AG04450 (cell line): ENCODE results near the gene SPNS3. TPM values are rescaled to one million over a fixed set of nuclear protein-coding genes. Genes with fewer than 3 reads are reported as not detected.

Experiments used
- CTCF ChIA-PET: fragments of 300-600, 350-600 bp; formaldehyde crosslinking; extraction: SDS; loops from one replicate; lab custom pipeline; 2022; ENCODE audit warnings: antibody characterized with exemption, inconsistent platforms; lab: Charles Lee
- POLR2A ChIA-PET: fragments of 350-600 bp; formaldehyde crosslinking; extraction: SDS; loops from one replicate; lab custom pipeline; 2021; ENCODE audit warnings: antibody characterized with exemption, inconsistent platforms; lab: Yijun Ruan, JAX
- DNase-seq: peaks from one replicate; pipeline ENCODE4 v3.0.0-alpha.2; 2011; ENCODE audit warnings: low read depth, low spot score
- H3K27ac ChIP-seq: one replicate; pipeline ENCODE4 v1.5.1; 2012; ENCODE audit warnings: low read depth, low read length, control low read depth
- H3K27me3 ChIP-seq: one replicate; pipeline ENCODE4 v1.6.0; 2012; ENCODE audit warnings: low read length; ENCODE audit not compliant: control insufficient read depth, insufficient read depth
- H3K4me3 ChIP-seq: 2 replicates; pipeline ENCODE4 v1.5.1; 2011; ENCODE audit warnings: mild to moderate bottlenecking, low read depth, low read length, control low read depth
- H3K9me3 ChIP-seq: 2 replicates; pipeline ENCODE4 v1.5.1; 2012; ENCODE audit warnings: low read length; ENCODE audit not compliant: control insufficient read depth, insufficient read depth
- polyA plus RNA-seq: library from polyadenylated mRNA; depleted of rRNA; stranded (reverse); fragments of >200 nt; gene quantifications from 2 replicates; pipeline ENCODE4 v1.2.3, GENCODE V29; 2011
- TF ChIP-seq, protein P1 (sequence below): IDR thresholded peaks from 2 replicates; pipeline ENCODE4 v1.5.1; 2011; ENCODE audit warnings: low read depth, low read length, control low read depth, inconsistent platforms

The SPNS3 gene
- polyA plus RNA-seq, 1 experiment = not detected

DNA sequence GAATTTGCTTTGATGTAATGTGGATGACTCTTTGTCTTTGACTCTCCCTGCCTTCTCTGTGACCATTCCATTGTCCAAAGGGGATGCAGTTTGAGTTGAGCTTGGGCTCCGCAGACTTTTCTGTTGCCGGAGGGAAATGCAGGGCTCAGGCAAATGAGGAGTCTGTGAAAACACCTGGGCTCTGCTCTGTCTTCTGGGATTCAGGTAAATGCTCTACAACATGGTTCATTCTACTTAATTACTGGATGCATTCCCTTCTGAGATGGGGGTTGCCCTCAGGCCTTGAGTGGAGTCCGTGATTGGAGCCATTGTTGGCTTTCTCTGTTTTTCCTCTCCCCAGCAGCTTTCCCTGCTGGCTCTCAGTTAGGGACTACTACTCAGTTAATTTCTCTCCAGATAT, 38.5 kb downstream of the SPNS3 start:
- TF ChIP-seq, protein P1, sequence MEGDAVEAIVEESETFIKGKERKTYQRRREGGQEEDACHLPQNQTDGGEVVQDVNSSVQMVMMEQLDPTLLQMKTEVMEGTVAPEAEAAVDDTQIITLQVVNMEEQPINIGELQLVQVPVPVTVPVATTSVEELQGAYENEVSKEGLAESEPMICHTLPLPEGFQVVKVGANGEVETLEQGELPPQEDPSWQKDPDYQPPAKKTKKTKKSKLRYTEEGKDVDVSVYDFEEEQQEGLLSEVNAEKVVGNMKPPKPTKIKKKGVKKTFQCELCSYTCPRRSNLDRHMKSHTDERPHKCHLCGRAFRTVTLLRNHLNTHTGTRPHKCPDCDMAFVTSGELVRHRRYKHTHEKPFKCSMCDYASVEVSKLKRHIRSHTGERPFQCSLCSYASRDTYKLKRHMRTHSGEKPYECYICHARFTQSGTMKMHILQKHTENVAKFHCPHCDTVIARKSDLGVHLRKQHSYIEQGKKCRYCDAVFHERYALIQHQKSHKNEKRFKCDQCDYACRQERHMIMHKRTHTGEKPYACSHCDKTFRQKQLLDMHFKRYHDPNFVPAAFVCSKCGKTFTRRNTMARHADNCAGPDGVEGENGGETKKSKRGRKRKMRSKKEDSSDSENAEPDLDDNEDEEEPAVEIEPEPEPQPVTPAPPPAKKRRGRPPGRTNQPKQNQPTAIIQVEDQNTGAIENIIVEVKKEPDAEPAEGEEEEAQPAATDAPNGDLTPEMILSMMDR = no peak
- Histone ChIP-seq H3K9me3 (no peaks in the 10 kb centered on the region; the same call in 1 of the 2 replicates), H3K4me3 (no peak overlapping the region), H3K27ac (no peak overlapping the region), H3K27me3 (peaks cover 18% of the 10 kb centered on the region)
- ChIA-PET CTCF (no interaction called here), POLR2A (no interaction called here)
- no peak for DNase-seq

DNA sequence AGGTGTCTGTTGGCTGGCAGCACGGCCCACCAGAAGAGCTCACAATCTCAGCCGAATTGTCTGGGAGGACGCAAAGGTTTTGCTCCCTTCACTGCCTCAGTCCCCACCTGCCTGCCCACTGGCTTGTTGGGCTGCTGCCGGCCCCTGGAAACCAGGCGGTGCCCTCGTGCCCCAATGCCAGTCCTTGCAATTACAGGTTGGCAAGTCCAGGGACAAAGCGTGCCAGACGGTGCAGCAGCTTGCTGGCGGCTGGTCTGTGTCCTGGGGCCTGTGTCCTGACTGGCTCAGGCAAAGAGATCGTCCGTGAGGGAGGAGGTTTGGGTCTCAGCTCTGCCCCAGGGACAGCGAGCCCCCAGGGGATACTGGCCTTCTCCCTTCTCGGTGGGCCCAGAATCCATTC, 40.4 kb downstream of the SPNS3 start:
- Histone ChIP-seq H3K27me3 (peaks cover 18% of the 10 kb centered on the region), H3K9me3 (no peaks in the 10 kb centered on the region; the same call in 1 of the 2 replicates), H3K27ac (no peak overlapping the region), H3K4me3 (no peak overlapping the region)
- TF ChIP-seq, protein P1 = no peak
- CTCF ChIA-PET = no interaction called here
- DNase-seq = no peak
- POLR2A ChIA-PET = no interaction called here

DNA sequence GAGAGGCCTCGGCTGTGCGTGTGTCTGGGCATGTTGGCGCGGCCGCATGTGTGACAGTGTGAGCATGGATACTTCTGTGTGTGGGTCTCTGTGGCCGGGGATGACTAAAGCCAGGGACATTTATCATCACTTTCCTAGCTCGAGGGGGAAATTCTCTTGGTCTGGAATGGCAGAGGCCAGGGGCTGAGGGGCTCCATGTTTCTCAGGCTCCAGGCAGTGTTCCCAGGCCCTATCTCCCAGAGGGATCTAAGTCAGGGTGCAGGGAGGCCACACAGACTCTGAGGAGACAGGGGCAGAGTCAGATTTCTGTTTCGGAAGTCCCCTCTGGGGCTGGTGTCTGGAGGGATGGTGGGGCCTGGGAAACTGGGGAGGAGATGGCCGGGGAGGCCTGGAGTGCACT, 41.3 kb downstream of the SPNS3 start:
- H3K4me3 ChIP-seq = no peak overlapping the region
- ChIA-PET CTCF (no interaction called here), POLR2A (no interaction called here)
- H3K27me3 ChIP-seq = peaks cover 20% of the 10 kb centered on the region
- H3K27ac ChIP-seq = no peak overlapping the region
- TF ChIP-seq, protein P1 = no peak
- H3K9me3 ChIP-seq = no peaks in the 10 kb centered on the region; the same call in 1 of the 2 replicates
- no peak for DNase-seq

DNA sequence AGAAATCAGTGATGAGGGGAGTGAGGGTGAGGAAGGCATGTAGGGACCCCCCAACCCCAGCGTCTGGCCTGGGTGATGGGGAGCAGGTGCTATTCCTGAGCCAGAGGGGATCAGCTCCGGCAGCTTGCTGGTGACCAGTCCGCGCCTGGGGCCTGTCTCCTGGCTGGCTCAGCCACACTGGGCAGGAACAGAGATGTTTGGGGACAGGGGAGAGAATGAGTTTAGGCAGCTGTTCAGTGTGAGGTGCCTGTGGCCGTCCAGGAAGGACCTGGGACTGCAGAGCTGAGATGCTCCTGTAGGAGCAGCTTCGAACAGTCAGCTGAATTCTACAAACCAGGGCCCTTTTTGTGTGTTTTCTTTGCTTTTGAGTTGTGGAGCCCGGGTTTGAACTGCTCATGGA, 41.7 kb downstream of the SPNS3 start:
- Histone ChIP-seq H3K4me3 (no peak overlapping the region), H3K27me3 (peaks cover 21% of the 10 kb centered on the region), H3K9me3 (no peaks in the 10 kb centered on the region; the same call in 1 of the 2 replicates), H3K27ac (no peak overlapping the region)
- no peak for DNase-seq
- POLR2A ChIA-PET = no interaction called here
- CTCF ChIA-PET = no interaction called here
- TF ChIP-seq, protein P1 = no peak

DNA sequence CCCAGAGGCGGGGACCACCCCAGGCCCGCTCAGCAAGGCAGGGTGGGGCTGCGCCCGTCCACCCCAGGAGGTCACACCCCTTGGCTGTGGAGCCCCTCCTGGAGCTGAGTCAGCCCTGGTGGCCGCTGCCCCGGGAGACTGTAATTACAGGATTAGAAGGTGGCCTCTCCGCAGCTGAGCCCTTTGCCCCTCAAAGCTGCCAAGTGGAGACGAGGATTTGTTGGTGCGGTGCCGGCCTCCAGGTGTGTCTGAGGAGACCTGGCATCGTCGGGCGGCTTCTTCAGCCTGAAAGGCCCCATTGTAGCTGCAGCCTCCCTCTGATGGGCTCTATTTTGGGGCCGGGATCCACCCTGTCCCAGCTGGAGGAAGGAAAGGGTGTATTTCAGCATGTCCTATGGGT, 42.3 kb downstream of the SPNS3 start:
- CTCF ChIA-PET = no interaction called here
- no peak for DNase-seq
- POLR2A ChIA-PET = no interaction called here
- Histone ChIP-seq H3K9me3 (no peaks in the 10 kb centered on the region; the same call in 1 of the 2 replicates), H3K27me3 (peaks cover 26% of the 10 kb centered on the region), H3K4me3 (no peak overlapping the region), H3K27ac (no peak overlapping the region)
- TF ChIP-seq, protein P1 = no peak
